Smooth muscle cell (in vitro differentiated cells): ENCODE data around the gene ZNF362. TPM values are rescaled to one million over a fixed set of nuclear protein-coding genes. Genes with fewer than 3 reads are reported as not detected.

Source experiments
- DNase-seq: peaks from one replicate; lab custom pipeline; 2025; ENCODE audit not compliant: unreplicated experiment; lab: John Stamatoyannopoulos, UW
- H2AFZ ChIP-seq: fragments of 200-600 bp; sonication (generic); 2 replicates; pipeline ENCODE4 v1.6.0; 2016; ENCODE audit warnings: antibody characterized with exemption, low read depth, mild to moderate bottlenecking
- H3F3A ChIP-seq: fragments of 200-600 bp; sonication (generic); 2 replicates; pipeline ENCODE4 v1.6.0; 2017; ENCODE audit warnings: antibody characterized with exemption, low read depth
- H3K27ac ChIP-seq: fragments of 200-600 bp; sonication (generic); 2 replicates; pipeline ENCODE4 v1.5.1; 2016; ENCODE audit warnings: low read depth, mild to moderate bottlenecking
- H3K27me3 ChIP-seq: fragments of 200-600 bp; sonication (generic); 2 replicates; pipeline ENCODE4 v1.6.1; 2016; ENCODE audit warnings: low read depth, mild to moderate bottlenecking
- H3K36me3 ChIP-seq: fragments of 200-600 bp; sonication (generic); 2 replicates; pipeline ENCODE4 v1.5.1; 2016; ENCODE audit warnings: low read depth
- H3K4me1 ChIP-seq: fragments of 200-600 bp; sonication (generic); 2 replicates; pipeline ENCODE4 v1.5.1; 2016; ENCODE audit warnings: low read depth
- H3K4me2 ChIP-seq: fragments of 200-600 bp; sonication (generic); 2 replicates; pipeline ENCODE4 v1.6.0; 2016; ENCODE audit warnings: mild to moderate bottlenecking
- H3K4me3 ChIP-seq: fragments of 200-600 bp; sonication (generic); 2 replicates; pipeline ENCODE4 v1.5.1; 2016; ENCODE audit warnings: mild to moderate bottlenecking
- H3K79me2 ChIP-seq: fragments of 200-600 bp; sonication (generic); 2 replicates; pipeline ENCODE4 v1.6.0; 2016; ENCODE audit warnings: low read depth, mild to moderate bottlenecking
- H3K9ac ChIP-seq: fragments of 200-600 bp; sonication (generic); 2 replicates; pipeline ENCODE4 v1.6.0; 2016; ENCODE audit warnings: low read depth
- H3K9me3 ChIP-seq: fragments of 200-600 bp; sonication (generic); replicated peaks from 2 replicates; pipeline ENCODE4 v1.5.1; 2016; ENCODE audit warnings: low read depth
- H4K20me1 ChIP-seq: fragments of 200-600 bp; sonication (generic); 2 replicates; pipeline ENCODE4 v1.6.0; 2016; ENCODE audit warnings: low read depth
- CTCF ChIP-seq: fragments of 200-600 bp; sonication (generic); IDR thresholded peaks from 2 replicates; pipeline ENCODE4 v1.5.1; 2017; ENCODE audit warnings: borderline replicate concordance, mild to moderate bottlenecking, antibody characterized with exemption; ENCODE audit not compliant: insufficient read depth, poor library complexity, severe bottlenecking
- WGBS: methylation state at CpG from one replicate; pipeline ENCODE4 v1.1.7; 2016; ENCODE audit warnings: low lambda C conversion rate; 5-methylcytosine and 5-hydroxymethylcytosine counted together
- polyA plus RNA-seq: library from polyadenylated mRNA; unstranded; fragments of >200 nt; fragmentation: Nextera tagmentation; extraction: Ambion mirVana; gene quantifications from 2 replicates; pipeline ENCODE4 v1.2.1, GENCODE V29; 2016
- total RNA-seq: library from RNA; depleted of rRNA; stranded (reverse); fragments of >200 nt; gene quantifications from 2 replicates; pipeline ENCODE4 v1.2.3, GENCODE V29; 2014

Gene ZNF362
- total and polyA plus RNA-seq, 2 experiments from 2014 or later: 30.0 to 38.2 TPM

GRCh38 chr1:33254491-33254890 is 1.8 kb upstream of the ZNF362 start:
- Histone ChIP-seq H3K27me3 (no peaks in the 10 kb centered on the region), H3K36me3 (no peaks in the 10 kb centered on the region), H3K4me3 (no peak overlapping the region), H3K79me2 (peaks cover 25% of the 10 kb centered on the region), H3F3A (peaks cover 6% of the 10 kb centered on the region), H3K9me3 (no peaks in the 10 kb centered on the region), H2AFZ (no peak overlapping the region), H4K20me1 (peaks cover 9% of the 10 kb centered on the region), H3K4me2 (no peak overlapping the region), H3K9ac (no peak overlapping the region), H3K4me1 (peaks cover 14% of the 10 kb centered on the region), H3K27ac (no peak overlapping the region)
- 94% methylated on average over 3 of the region's 3 CpGs for WGBS
- DNase-seq: no peak
- no peak for TF ChIP-seq CTCF

GRCh38 chr1:33255347-33256220 is 708 bp upstream of the ZNF362 start:
- H3K4me3 ChIP-seq: peak overlapping the region; percentile 54
- H3K4me1 ChIP-seq: peaks cover 14% of the 10 kb centered on the region
- H3K9me3 ChIP-seq: no peaks in the 10 kb centered on the region
- no peaks in the 10 kb centered on the region for H3K36me3 ChIP-seq
- peaks cover 20% of the 10 kb centered on the region for H4K20me1 ChIP-seq
- DNase-seq: no peak
- peaks cover 36% of the 10 kb centered on the region for H3K79me2 ChIP-seq
- 20% methylated on average over 30 of the region's 70 CpGs for WGBS
- H3F3A ChIP-seq: peaks cover 6% of the 10 kb centered on the region
- H3K4me2 ChIP-seq: peak overlapping the region; percentile 89
- peak overlapping the region; percentile 28 for H3K9ac ChIP-seq
- no peak for TF ChIP-seq CTCF
- H3K27me3 ChIP-seq: no peaks in the 10 kb centered on the region
- H2AFZ ChIP-seq: peak overlapping the region; percentile 81
- peak overlapping the region; percentile 42 for H3K27ac ChIP-seq

- H3K9ac ChIP-seq: no peak overlapping the region
- DNase-seq: no peak
- H2AFZ ChIP-seq: no peak overlapping the region
- H3K27ac ChIP-seq: no peak overlapping the region
- H3K9me3 ChIP-seq: no peaks in the 10 kb centered on the region
- no peak for TF ChIP-seq CTCF
- H3K79me2 ChIP-seq: peaks cover 41% of the 10 kb centered on the region
- no peaks in the 10 kb centered on the region for H3K27me3 ChIP-seq
- H3K4me3 ChIP-seq: no peak overlapping the region
- no peak overlapping the region for H3K4me2 ChIP-seq
- 3% methylated on average over 6 of the region's 43 CpGs for WGBS
- no peaks in the 10 kb centered on the region for H3K36me3 ChIP-seq
- H4K20me1 ChIP-seq: peaks cover 25% of the 10 kb centered on the region
- H3F3A ChIP-seq: peaks cover 6% of the 10 kb centered on the region
- peaks cover 14% of the 10 kb centered on the region for H3K4me1 ChIP-seq
Measured at GRCh38 chr1:33256221-33256470, 146 bp upstream of the ZNF362 start.
